ENCODE results near the gene GUCY1A2.

Gene GUCY1A2

DNA sequence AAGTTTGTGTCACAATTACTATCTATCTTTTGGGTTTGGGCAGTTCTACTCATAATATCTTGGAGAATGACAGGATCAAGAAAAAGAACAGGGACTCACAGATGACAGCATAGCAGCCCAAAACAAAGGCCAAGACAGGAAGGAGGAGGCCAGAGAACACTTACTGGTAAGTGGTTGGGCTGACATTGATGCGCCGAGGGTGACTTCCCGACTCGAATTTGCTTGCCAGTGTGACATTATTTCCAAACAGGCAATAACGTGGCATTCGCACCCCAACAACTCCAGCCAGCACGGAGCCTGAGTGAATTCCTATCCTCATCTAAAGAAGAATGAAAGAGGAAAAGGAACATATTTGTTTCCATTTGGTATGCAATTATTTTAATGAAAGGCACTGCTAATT lies 309.9 kb downstream of the GUCY1A2 start:
- no peaks in the 10 kb centered on the region for H3K36me3 ChIP-seq (replicated peaks)
- TF ChIP-seq, protein P1, sequence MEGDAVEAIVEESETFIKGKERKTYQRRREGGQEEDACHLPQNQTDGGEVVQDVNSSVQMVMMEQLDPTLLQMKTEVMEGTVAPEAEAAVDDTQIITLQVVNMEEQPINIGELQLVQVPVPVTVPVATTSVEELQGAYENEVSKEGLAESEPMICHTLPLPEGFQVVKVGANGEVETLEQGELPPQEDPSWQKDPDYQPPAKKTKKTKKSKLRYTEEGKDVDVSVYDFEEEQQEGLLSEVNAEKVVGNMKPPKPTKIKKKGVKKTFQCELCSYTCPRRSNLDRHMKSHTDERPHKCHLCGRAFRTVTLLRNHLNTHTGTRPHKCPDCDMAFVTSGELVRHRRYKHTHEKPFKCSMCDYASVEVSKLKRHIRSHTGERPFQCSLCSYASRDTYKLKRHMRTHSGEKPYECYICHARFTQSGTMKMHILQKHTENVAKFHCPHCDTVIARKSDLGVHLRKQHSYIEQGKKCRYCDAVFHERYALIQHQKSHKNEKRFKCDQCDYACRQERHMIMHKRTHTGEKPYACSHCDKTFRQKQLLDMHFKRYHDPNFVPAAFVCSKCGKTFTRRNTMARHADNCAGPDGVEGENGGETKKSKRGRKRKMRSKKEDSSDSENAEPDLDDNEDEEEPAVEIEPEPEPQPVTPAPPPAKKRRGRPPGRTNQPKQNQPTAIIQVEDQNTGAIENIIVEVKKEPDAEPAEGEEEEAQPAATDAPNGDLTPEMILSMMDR (IDR thresholded peaks at IDR 0.05; ENCODE audit: low read depth, low read length, missing control alignments), result no peak
- in situ Hi-C loops (cut with HindIII; ENCODE audit: low pct_ligation_motif_present, low sequenced_read_pairs), result no loop called here

DNA sequence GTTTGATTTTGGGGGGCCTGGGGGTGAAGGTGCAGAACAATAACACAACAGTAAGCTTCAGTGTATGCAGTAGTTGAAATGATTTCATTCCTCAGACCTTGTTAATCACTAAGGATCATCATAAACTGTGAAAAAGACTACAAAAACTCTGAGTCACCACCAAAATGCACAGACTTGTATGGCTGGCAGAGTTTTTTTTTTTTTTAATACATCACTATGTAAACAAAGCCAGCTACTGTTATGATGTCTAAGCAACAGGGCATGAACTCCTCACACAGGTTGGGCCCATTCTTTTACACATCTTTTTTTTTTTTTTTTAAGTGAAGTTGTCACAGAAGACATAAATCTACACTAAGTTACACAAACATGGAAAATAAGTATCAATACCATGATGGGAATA lies 311.9 kb downstream of the GUCY1A2 start:
- no peaks in the 10 kb centered on the region for H3K27me3 ChIP-seq (replicated peaks)
- H3K27ac ChIP-seq, result peak overlapping the region; percentile 53
- no peaks in the 10 kb centered on the region for H3K36me3 ChIP-seq (replicated peaks)
- in situ Hi-C loops (cut with HindIII; ENCODE audit: low pct_ligation_motif_present, low sequenced_read_pairs), result no loop called here
- H3K4me3 ChIP-seq (ENCODE audit: low read depth, low read length), result no peak overlapping the region
- DNase-seq, result peak; percentile 80
- TF ChIP-seq, protein P1 (IDR thresholded peaks at IDR 0.05; ENCODE audit: low read depth, low read length, missing control alignments), result no peak

More for the DNA sequence above, 309.9 kb downstream of the GUCY1A2 start:
- DNase-seq, result no peak
- H3K27me3 ChIP-seq (replicated peaks), result no peaks in the 10 kb centered on the region
- H3K27ac ChIP-seq, result no peak overlapping the region
- H3K4me3 ChIP-seq (ENCODE audit: low read depth, low read length), result no peak overlapping the region

DNA sequence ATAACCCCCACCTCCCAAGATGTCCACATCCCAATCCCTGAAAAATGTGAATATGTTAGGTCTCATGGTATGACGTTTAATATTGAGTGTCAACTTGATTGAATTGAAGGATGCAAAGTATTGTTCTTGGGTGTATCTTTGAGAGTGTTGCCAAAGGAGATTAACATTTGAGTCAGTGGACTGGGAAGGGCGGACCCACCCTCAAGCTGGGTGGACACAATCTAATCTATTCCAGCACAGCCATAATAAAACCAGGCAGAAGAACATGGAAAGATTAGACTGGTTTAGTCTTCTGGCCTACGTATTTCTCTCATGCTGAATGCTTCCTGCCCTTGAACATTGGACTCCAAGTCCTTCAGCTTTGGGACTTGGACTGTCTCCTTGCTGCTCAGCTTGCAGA lies 315.5 kb downstream of the GUCY1A2 start:
- no peaks in the 10 kb centered on the region for H3K27me3 ChIP-seq (replicated peaks)

DNA sequence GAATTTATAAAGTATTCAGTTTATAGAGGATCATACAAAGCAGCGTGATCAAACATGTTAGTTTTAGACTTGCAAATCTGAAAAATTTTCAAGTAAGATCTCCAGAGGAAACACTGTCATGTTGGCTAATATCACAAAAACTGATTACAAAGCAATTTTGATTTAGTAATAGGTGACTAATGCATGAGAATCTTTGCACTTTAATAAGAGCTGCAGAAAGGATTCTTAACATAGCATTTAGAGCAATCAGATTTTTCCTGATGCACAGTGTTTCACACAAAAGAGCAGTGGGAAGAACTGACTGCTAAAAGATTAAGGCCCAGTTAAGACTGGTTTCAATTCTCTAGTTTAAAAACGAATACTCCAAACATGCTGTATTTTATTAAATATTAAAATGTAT lies 321.2 kb downstream of the GUCY1A2 start:
- TF ChIP-seq, protein P1 (IDR thresholded peaks at IDR 0.05; ENCODE audit: low read depth, low read length, missing control alignments), result no peak

More for the DNA sequence above, 315.5 kb downstream of the GUCY1A2 start:
- Histone ChIP-seq H3K27ac (no peak overlapping the region), H3K4me3 (ENCODE audit: low read depth, low read length) (no peak overlapping the region), H3K36me3 (replicated peaks) (no peaks in the 10 kb centered on the region)
- DNase-seq, result no peak
- in situ Hi-C loops (cut with HindIII; ENCODE audit: low pct_ligation_motif_present, low sequenced_read_pairs), result no loop called here
- TF ChIP-seq, protein P1 (IDR thresholded peaks at IDR 0.05; ENCODE audit: low read depth, low read length, missing control alignments), result no peak

DNA sequence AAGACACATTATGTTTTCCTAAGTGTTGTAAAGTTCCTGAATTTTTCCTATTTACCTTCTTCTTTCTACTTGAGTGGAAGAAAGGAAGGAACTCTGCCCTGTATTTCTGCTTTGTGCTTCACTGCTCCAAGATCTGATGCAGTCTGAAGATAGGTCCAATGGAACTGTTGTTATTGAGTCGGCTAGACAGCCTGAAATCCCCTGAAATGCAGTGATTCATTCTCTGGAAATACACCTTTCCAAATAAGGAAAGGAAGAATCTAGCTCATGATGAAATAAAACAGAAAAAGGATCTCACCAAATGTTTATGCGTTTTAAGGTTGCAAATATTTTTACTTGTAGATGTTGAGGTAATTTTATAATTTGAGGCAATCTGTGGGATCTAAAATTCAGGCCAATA lies 322.8 kb downstream of the GUCY1A2 start:
- TF ChIP-seq, protein P1 (IDR thresholded peaks at IDR 0.05; ENCODE audit: low read depth, low read length, missing control alignments), result no peak
- in situ Hi-C loops (cut with HindIII; ENCODE audit: low pct_ligation_motif_present, low sequenced_read_pairs), result no loop called here
- Histone ChIP-seq H3K27me3 (replicated peaks) (no peaks in the 10 kb centered on the region), H3K4me3 (ENCODE audit: low read depth, low read length) (no peak overlapping the region), H3K27ac (peak overlapping the region; percentile 39), H3K36me3 (replicated peaks) (no peaks in the 10 kb centered on the region)
- peak; percentile 66 for DNase-seq

More for the DNA sequence above, 321.2 kb downstream of the GUCY1A2 start:
- in situ Hi-C loops (cut with HindIII; ENCODE audit: low pct_ligation_motif_present, low sequenced_read_pairs), result no loop called here
- DNase-seq, result peak; percentile 57
- H3K4me3 ChIP-seq (ENCODE audit: low read depth, low read length), result no peak overlapping the region
- peak overlapping the region; percentile 29 for H3K27ac ChIP-seq
- no peaks in the 10 kb centered on the region for H3K36me3 ChIP-seq (replicated peaks)
- H3K27me3 ChIP-seq (replicated peaks), result no peaks in the 10 kb centered on the region

DNA sequence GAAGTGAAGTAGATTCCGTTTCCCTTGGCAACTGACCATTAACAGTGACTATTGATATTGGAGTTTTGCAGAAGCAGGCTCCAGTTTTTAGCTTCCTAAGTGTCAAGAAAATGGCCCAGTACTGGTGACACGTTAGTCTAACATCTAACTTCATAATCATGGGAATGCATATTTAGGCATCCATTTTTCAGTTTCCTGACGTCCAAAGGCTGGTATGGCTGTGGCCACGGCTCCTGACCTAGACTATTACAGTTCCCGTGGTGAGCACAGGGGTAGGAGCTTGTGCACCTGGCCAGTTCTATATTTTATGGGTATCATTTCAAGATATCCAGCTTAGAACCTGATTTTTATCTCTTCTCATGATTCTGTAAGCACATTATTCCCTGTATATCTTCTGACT lies 323.8 kb downstream of the GUCY1A2 start:
- TF ChIP-seq, protein P1 (IDR thresholded peaks at IDR 0.05; ENCODE audit: low read depth, low read length, missing control alignments), result no peak
- H3K36me3 ChIP-seq (replicated peaks), result no peaks in the 10 kb centered on the region
- H3K4me3 ChIP-seq (ENCODE audit: low read depth, low read length), result no peak overlapping the region
- no peak for DNase-seq
- in situ Hi-C loops (cut with HindIII; ENCODE audit: low pct_ligation_motif_present, low sequenced_read_pairs), result no loop called here
- H3K27me3 ChIP-seq (replicated peaks), result no peaks in the 10 kb centered on the region
- H3K27ac ChIP-seq, result no peak overlapping the region
